PC-3 (cell line): ENCODE results near the gene NEDD4L. TPM values are rescaled to one million over a fixed set of nuclear protein-coding genes. Genes with fewer than 3 reads are reported as not detected.

Experiments used
- ATAC-seq: fragments of 200-7000 bp; cut with Tn5 transposase; 2 replicates; pipeline ENCODE4 v1.9.1; 2020; ENCODE audit warnings: mild to moderate bottlenecking, moderate library complexity
- BruUV-seq: library from RNA; stranded (reverse); fragments of 400-500 nt; replicated peaks from 2 replicates; lab custom pipeline; 2021; lab: Mats Ljungman, UMichigan
- CTCF ChIA-PET: fragments of 300-600 bp; sonication (Branson Sonifier 250); formaldehyde crosslinking; loops from one replicate; lab custom pipeline; 2022; ENCODE audit warnings: antibody characterized with exemption; lab: Charles Lee
- POLR2A ChIA-PET: fragments of 300-600 bp; sonication (Branson Sonifier 250); formaldehyde crosslinking; loops from one replicate; lab custom pipeline; 2022; ENCODE audit warnings: antibody characterized with exemption; ENCODE audit not compliant: unreplicated experiment; lab: Charles Lee
- DNase-seq: peaks from one replicate; pipeline ENCODE4 v3.0.0-alpha.2; 2015
- H2AFZ ChIP-seq: fragments of 300-600 bp; sonication (generic); 2 replicates; pipeline ENCODE4 v1.6.0; 2016; ENCODE audit warnings: antibody characterized with exemption, low read length
- H3F3A ChIP-seq: fragments of 300-600 bp; sonication (generic); one replicate; pipeline ENCODE4 v1.6.0; 2017; ENCODE audit warnings: antibody characterized with exemption, low read length, control low read depth, mild to moderate bottlenecking; ENCODE audit not compliant: unreplicated experiment
- H3K27ac ChIP-seq: fragments of 300-600 bp; sonication (generic); 2 replicates; pipeline ENCODE4 v1.5.1; 2016; ENCODE audit warnings: mild to moderate bottlenecking, low read length
- H3K27me3 ChIP-seq: fragments of 300-600 bp; sonication (generic); 2 replicates; pipeline ENCODE4 v1.6.1; 2016; ENCODE audit warnings: low read length, mixed read lengths
- H3K36me3 ChIP-seq: fragments of 300-600 bp; sonication (generic); 2 replicates; pipeline ENCODE4 v1.6.1; 2016; ENCODE audit warnings: low read depth, mixed run types, low read length, mixed read lengths
- H3K4me1 ChIP-seq: fragments of 300-600 bp; sonication (generic); 2 replicates; pipeline ENCODE4 v1.5.1; 2016; ENCODE audit warnings: low read length; ENCODE audit not compliant: insufficient read depth
- H3K4me2 ChIP-seq: fragments of 300-600 bp; sonication (generic); 2 replicates; pipeline ENCODE4 v1.6.0; 2016; ENCODE audit warnings: low read length
- H3K4me3 ChIP-seq: fragments of 300-600 bp; sonication (generic); 2 replicates; pipeline ENCODE4 v1.5.1; 2016; ENCODE audit warnings: mild to moderate bottlenecking, low read length, mixed read lengths
- H3K79me2 ChIP-seq: fragments of 300-600 bp; sonication (generic); 2 replicates; pipeline ENCODE4 v1.6.1; 2017; ENCODE audit warnings: low read length, mixed read lengths
- H3K9ac ChIP-seq: fragments of 300-600 bp; sonication (generic); 2 replicates; pipeline ENCODE4 v1.6.0; 2016; ENCODE audit warnings: mild to moderate bottlenecking, low read length
- H3K9me2 ChIP-seq: fragments of 300-600 bp; sonication (generic); replicated peaks from 2 replicates; pipeline ENCODE4 v1.6.1; 2016; ENCODE audit warnings: mixed run types, low read length, mixed read lengths
- H3K9me3 ChIP-seq: fragments of 300-600 bp; sonication (generic); 2 replicates; pipeline ENCODE4 v1.6.1; 2016; ENCODE audit warnings: low read length, mixed read lengths
- H4K20me1 ChIP-seq: fragments of 300-600 bp; sonication (generic); 2 replicates; pipeline ENCODE4 v1.6.1; 2016; ENCODE audit warnings: low read length, mixed read lengths
- EZH2 ChIP-seq: fragments of 300-600 bp; sonication (generic); IDR thresholded peaks from one replicate; pipeline ENCODE4 v1.6.1; 2017; ENCODE audit warnings: antibody characterized with exemption, mild to moderate bottlenecking, low read length; ENCODE audit not compliant: unreplicated experiment
- EZH2phosphoT487 ChIP-seq: fragments of 300-600 bp; sonication (generic); IDR thresholded peaks from 2 replicates; pipeline ENCODE4 v1.6.1; 2018; ENCODE audit warnings: mild to moderate bottlenecking, antibody characterized with exemption, low read length, borderline replicate concordance
- intact Hi-C: fragments of 100-400 bp; cut with micrococcal nuclease; formaldehyde crosslinking; loops from 2 replicates; pipeline ENCODE4 v1.9.0; 2023
- total RNA-seq: library from RNA; depleted of rRNA; stranded (reverse); fragments of >200 nt; gene quantifications from 2 replicates; pipeline ENCODE4 v1.2.3, GENCODE V29; 2014
- TF ChIP-seq, protein P1 (sequence below): fragments of 300-600 bp; sonication (generic); conservative IDR thresholded peaks from 2 replicates; pipeline ENCODE4 v1.5.1; 2017; ENCODE audit warnings: antibody characterized with exemption, low read depth, mild to moderate bottlenecking, low read length

Gene NEDD4L
- total RNA-seq, 1 experiment from 2014 or later: 105 TPM

GRCh38 chr18:58344861-58345463 lies 300.9 kb downstream of the NEDD4L start:
- H3K9me3 ChIP-seq: no peaks in the 10 kb centered on the region
- no peaks in the 10 kb centered on the region for H3K79me2 ChIP-seq
- H2AFZ ChIP-seq: no peak overlapping the region
- H3K4me2 ChIP-seq: no peak overlapping the region
- CTCF ChIA-PET: no interaction called here
- POLR2A ChIA-PET: interaction anchor here (0.7 kb wide), 1 partner anchor 1164 kb away, joined by 3 read pairs; no protein-coding TSS in a partner anchor
- peaks cover 34% of the 10 kb centered on the region for H3K36me3 ChIP-seq
- H3K27me3 ChIP-seq: no peaks in the 10 kb centered on the region
- H3K4me1 ChIP-seq: no peaks in the 10 kb centered on the region
- ATAC-seq: no peak
- TF ChIP-seq, protein P1, sequence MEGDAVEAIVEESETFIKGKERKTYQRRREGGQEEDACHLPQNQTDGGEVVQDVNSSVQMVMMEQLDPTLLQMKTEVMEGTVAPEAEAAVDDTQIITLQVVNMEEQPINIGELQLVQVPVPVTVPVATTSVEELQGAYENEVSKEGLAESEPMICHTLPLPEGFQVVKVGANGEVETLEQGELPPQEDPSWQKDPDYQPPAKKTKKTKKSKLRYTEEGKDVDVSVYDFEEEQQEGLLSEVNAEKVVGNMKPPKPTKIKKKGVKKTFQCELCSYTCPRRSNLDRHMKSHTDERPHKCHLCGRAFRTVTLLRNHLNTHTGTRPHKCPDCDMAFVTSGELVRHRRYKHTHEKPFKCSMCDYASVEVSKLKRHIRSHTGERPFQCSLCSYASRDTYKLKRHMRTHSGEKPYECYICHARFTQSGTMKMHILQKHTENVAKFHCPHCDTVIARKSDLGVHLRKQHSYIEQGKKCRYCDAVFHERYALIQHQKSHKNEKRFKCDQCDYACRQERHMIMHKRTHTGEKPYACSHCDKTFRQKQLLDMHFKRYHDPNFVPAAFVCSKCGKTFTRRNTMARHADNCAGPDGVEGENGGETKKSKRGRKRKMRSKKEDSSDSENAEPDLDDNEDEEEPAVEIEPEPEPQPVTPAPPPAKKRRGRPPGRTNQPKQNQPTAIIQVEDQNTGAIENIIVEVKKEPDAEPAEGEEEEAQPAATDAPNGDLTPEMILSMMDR: no peak
- TF ChIP-seq EZH2phosphoT487 (no peak), EZH2 (no peak)
- no TSS peak for BruUV-seq
- intact Hi-C loops: no loop called here
- no peak overlapping the region for H3K27ac ChIP-seq
- no peaks in the 10 kb centered on the region for H3F3A ChIP-seq
- DNase-seq: no peak
- no peaks in the 10 kb centered on the region for H4K20me1 ChIP-seq
- H3K4me3 ChIP-seq: no peak overlapping the region
- no peak overlapping the region for H3K9ac ChIP-seq
- no peaks in the 10 kb centered on the region for H3K9me2 ChIP-seq

GRCh38 chr18:58345875-58346274 lies 301.8 kb downstream of the NEDD4L start:
- H3K27ac ChIP-seq: no peak overlapping the region
- TF ChIP-seq EZH2: no peak
- TF ChIP-seq, protein P1: no peak
- TF ChIP-seq EZH2phosphoT487: no peak
- H3K36me3 ChIP-seq: peaks cover 43% of the 10 kb centered on the region

DNA sequence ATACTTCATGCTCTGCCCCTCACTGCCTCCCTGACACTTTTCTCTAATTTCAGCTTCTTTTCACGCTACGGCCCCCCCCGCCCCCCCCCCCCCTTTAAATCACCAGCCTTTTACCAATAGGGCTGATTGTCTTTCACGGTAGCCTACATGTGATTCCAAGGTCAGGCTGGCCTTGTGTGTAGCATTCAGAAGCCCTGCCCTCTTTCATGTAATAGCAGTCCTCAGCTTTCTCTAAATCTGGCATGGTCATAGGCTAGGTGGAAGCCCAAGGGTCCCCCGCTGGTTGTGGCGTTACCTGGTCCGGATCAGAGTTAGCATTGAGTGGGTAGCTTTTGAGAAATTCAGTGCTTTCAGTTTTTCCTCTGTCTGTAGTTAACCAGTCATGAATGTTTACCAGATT lies 303.1 kb downstream of the NEDD4L start:
- no peaks in the 10 kb centered on the region for H3K27me3 ChIP-seq
- peaks cover 48% of the 10 kb centered on the region for H3K36me3 ChIP-seq
- H3K79me2 ChIP-seq: no peaks in the 10 kb centered on the region
- H3F3A ChIP-seq: no peaks in the 10 kb centered on the region
- H3K4me3 ChIP-seq: no peak overlapping the region
- TF ChIP-seq EZH2 (no peak), EZH2phosphoT487 (no peak)
- TF ChIP-seq, protein P1: no peak
- no peaks in the 10 kb centered on the region for H4K20me1 ChIP-seq
- no peaks in the 10 kb centered on the region for H3K9me2 ChIP-seq
- H3K27ac ChIP-seq: no peak overlapping the region
- no peak overlapping the region for H3K9ac ChIP-seq
- intact Hi-C loops: no loop called here
- H3K9me3 ChIP-seq: no peaks in the 10 kb centered on the region
- DNase-seq (no peak), ATAC-seq (no peak)
- H3K4me2 ChIP-seq: no peak overlapping the region
- no peak overlapping the region for H2AFZ ChIP-seq
- ChIA-PET CTCF (no interaction called here), POLR2A (no interaction called here)
- H3K4me1 ChIP-seq: no peaks in the 10 kb centered on the region
- no TSS peak for BruUV-seq

More at GRCh38 chr18:58345875-58346274, 301.8 kb downstream of the NEDD4L start:
- no peaks in the 10 kb centered on the region for H4K20me1 ChIP-seq
- POLR2A ChIA-PET: no interaction called here
- no peak overlapping the region for H3K4me2 ChIP-seq
- H2AFZ ChIP-seq: no peak overlapping the region
- no TSS peak for BruUV-seq
- DNase-seq (no peak), ATAC-seq (no peak)
- H3K27me3 ChIP-seq: no peaks in the 10 kb centered on the region
- no peaks in the 10 kb centered on the region for H3K79me2 ChIP-seq
- H3K9me2 ChIP-seq: no peaks in the 10 kb centered on the region
- H3K4me1 ChIP-seq: no peaks in the 10 kb centered on the region
- CTCF ChIA-PET: no interaction called here
- H3K4me3 ChIP-seq: no peak overlapping the region
- intact Hi-C loops: no loop called here
- no peaks in the 10 kb centered on the region for H3F3A ChIP-seq
- H3K9me3 ChIP-seq: no peaks in the 10 kb centered on the region
- no peak overlapping the region for H3K9ac ChIP-seq
